GM21717 (cell line): Measurements from ENCODE around the gene GDPD4.

Experiments
- ATAC-seq: cut with Tn5 transposase; IDR thresholded peaks from one replicate; pipeline ENCODE4 v1.9.1; 2021; ENCODE audit warnings: mild to moderate bottlenecking, moderate library complexity; ENCODE audit not compliant: unreplicated experiment

The GDPD4 gene

DNA sequence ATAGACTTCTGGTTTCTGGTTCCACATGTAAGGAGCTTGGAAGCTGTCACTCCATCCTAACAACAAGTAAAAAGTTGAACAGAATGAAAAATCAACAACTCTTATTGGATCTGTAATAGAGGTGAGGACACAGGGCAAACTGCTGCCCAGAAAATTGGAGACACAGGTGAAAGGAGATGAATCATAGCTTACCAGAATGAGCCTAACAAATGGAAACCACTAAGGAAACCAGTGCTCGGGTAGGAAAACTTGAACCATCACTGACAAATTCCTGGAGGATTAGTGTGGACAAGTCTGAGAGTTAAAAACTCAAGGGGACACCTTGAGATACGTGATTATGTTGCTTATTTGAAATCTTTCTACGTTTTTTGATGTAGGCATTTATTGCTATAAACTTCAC lies 52.1 kb downstream of the GDPD4 start:
- ATAC-seq: no peak

DNA sequence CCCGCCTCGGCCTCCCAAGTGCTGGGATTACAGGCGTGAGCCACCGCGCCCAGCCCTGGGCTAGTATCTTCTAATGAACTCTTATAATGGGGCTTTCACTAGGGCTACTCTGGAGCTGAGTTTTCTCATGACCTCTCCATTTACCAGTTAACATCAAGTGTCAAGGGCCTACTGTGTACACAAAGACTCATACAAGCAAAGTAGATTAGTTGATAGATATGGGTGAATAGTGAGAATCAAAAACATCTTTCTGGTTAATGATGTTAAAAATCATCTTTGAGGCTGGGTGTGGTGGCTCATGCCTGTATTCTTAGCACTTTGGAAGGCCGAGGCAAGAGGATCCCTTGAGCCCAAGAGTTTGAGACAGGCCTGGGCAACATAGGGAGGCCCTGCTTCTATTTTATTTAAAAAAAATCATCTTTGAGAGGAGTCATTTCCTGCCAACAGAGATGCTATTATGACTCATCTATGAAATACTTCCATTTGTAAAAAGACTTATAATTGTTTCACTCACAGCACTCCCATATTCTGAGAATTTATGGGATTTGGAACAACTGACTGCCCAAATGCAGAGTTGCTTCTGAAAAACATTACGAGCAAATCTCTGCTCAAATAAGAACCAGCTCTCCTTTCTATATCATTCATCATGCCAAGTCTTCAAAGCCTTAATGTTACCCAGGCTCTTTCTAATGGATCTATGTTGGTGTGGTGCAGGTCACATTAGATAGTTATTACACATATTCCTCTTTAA lies 57.0 kb downstream of the GDPD4 start:
- ATAC-seq: no peak

DNA sequence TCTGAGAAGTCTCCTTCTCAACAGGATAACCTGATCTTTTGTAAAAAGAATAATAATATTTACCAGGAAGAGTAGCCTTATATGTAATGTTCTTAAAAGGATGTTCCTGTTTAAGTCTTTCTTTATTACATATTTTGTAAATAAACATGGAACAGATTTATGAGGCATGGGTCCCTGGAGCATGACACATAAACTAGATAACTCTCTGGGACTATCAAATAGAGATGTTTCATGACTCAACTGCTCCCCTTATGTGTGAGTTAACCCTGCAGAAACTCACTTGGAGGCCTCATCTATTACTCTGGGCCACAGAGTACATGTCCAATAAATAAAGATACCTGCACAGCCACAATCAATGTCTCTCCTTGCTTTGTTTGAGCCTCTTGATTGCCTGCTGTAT lies 64.6 kb downstream of the GDPD4 start:
- no peak for ATAC-seq

DNA sequence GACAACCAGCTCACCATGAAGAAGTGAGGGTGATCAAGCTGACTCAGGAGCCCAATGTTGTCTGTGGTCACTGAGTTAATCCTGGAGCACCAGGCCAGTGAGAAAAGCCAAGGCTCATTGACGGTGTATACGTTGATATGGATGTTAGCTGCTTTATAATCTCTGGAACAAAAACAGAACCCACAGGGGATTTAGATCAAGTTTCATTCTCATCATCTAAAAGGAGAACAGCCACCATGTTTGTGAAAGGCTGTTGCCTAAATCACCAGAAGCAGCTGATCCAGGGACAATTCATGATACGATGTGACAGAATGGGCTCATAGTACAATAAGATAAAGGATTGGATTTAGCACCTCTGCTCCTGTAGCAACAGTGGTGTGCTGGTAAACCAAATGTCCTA lies 68.5 kb downstream of the GDPD4 start:
- no peak for ATAC-seq

DNA sequence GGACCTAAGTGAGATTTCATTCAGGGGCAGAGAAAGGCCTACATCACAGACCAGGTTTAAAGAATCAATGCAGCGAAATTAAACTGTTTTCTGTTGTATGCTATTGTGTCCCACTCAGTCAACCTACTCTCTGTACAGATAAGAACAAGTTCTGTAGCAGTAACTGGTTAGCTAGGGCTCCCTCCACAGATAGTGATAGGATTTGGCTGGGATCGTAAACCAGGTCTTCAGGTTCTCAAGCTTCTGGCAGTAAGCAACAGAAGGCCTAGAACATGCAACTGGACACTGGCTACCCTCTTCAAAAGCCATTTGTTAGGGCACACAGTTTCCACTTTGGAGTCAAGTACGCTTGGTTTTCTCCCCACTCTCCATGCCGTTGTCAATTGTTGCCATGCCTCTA lies 69.2 kb downstream of the GDPD4 start:
- ATAC-seq: no peak

DNA sequence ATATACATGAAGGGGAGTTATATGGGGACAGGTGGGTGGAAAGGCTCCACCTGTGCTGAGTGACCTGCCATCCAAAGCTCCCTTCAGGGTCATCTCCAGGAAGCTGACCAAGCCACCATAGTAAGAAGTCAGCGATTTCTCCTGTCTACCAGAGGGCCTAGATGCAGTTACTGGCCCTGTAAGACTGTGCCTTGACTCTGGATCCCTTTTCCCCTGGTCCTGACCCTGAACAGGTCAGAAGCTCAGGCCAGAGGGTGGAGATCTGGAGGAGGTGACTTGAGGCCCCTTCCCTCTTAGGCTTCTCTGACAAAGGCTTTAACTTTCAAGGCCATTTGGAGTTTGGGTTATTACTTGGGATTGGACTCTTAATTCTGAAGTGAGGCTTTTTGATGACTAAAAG lies 69.7 kb downstream of the GDPD4 start:
- ATAC-seq: no peak

DNA sequence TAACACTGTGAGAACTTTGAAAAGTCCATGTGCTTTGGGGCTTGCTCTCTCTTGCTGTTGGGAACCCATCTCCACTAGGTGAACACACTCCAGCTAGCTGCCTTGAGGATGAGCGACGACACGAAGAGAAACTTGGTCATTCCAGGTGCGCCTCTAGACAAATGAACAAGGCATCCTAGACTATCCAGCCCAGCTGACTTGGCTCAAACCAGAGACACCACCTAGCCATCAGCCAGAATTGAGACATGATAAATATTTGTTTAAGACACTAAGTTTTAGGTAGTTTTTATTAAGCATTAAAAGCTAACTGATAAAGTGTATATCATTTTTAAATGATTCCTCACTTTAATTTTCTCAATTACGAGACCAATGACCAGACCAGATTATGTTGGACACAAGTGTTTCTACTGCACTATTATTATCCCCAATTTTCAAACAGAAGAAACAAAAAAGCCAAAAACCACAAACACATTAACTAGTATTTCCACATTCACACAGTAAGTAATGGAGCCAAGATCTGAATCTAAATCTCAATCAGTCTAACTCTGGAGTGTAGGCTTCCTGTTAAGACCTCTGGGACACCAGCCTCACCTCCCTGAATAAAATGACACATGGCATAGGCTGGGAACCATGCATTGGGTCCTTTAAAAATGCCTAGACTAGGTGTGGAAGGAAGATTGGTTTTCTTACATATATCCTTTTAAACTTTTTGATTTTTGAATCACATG lies 70.4 kb downstream of the GDPD4 start:
- no peak for ATAC-seq

DNA sequence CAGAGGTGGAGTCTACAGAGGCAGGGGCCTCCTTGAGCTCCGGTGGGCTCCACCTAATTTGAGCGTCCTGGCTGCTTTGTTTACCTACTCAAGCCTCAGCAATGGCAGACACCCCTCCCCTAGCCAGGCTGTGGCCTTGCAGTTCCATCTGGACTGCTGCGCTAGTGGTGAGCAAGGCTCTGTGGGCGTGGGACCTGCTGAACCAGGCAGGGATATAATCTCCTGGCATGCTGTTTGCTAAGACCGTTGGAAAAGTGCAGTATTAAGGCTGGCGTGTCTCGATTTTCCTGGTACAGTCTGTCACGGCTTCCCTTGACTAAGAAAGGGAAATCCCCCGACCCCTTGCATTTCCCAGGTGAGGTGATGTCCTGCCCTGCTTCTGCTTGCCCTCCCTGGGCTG lies 77.7 kb downstream of the GDPD4 start:
- no peak for ATAC-seq

DNA sequence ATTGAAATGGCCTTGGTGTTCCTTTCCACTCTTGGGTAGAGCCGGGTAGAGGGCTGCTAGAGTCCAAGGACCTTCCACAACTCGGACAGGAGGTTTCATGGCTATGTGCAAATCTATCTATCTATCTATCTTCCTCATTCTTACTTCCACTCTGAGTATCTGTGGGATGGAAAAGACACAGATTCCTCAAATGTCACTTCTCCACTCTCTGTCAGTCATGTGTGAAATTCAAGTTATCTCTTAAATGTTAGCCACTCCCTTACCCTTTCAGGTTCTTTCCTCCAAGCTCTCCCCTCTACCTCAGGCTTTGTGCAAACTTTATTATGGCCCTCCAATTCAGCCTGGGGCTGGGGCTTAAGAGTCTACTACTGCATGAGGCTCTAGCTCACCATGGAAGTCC lies 84.3 kb downstream of the GDPD4 start:
- no peak for ATAC-seq

DNA sequence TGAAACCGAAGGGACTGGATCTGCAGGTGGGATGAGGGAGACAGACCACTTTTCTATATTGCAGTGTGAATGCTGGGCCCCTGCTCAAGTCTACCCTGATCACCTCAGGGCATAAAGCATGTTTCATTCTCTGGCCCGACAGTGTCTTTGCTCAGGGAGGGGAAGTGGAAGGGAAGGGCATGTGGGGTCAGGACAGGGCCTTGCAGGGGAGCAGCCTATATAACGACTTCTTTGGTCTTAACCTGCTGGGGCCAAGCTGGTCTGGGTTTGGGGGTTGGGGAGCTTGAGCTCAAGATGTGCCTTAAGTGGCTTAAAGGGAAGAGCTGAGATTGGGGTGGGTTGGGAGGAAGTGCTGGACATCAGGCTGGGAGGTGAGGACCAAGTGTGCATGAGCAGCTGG lies 86.4 kb downstream of the GDPD4 start:
- no peak for ATAC-seq

DNA sequence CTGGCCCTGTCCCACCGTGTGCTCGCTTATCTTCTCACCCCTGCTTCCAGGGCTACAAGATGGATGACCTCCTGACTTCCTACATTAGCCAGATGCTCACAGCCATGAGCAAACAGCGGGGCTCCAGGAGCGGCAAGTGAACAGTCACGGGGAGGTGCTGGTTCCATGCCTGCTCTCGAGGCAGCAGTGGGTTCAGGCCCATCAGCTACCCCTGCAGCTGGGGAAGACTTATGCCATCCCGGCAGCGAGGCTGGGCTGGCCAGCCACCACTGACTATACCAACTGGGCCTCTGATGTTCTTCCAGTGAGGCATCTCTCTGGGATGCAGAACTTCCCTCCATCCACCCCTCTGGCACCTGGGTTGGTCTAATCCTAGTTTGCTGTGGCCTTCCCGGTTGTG lies 86.9 kb downstream of the GDPD4 start:
- no peak for ATAC-seq

DNA sequence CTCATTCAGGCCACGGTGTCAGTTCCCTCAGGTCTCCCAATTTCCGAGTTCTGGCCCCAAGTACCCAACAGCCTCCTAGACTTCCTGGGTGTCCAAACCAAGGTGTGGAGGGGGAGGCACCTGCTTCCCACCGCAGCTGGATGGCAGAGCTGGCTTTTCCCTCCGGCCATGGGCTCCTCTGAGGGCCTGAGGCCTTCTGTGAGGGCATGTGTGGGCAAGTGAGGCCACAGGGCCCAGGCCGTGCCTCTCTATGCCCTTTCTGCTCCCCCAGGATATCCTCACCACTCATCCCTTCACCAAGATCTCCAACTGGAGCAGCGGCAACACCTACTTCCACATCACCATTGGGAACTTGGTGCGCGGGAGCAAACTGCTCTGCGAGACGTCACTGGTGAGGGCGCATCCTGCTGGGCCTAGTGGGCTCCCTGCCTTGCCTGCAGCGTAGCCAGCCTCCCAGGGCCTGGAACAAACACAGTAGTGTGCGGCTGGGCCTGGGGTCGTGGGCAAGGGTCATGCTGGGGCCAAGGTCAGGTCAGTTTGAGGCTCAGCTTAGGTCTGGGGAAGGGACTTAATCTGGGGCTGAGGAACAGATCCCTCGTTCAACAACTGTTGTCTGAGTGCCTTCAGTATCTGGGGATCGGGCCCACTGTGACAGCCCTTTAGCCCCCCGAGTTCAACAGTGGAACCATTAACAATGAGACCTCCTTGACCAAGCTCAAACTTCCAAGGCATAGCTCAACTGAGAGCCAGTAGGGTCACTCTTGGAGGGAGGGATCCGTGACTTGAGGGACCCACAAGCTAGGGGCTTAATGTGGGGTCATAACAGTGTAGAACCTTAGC lies 87.7 kb downstream of the GDPD4 start:
- no peak for ATAC-seq

DNA sequence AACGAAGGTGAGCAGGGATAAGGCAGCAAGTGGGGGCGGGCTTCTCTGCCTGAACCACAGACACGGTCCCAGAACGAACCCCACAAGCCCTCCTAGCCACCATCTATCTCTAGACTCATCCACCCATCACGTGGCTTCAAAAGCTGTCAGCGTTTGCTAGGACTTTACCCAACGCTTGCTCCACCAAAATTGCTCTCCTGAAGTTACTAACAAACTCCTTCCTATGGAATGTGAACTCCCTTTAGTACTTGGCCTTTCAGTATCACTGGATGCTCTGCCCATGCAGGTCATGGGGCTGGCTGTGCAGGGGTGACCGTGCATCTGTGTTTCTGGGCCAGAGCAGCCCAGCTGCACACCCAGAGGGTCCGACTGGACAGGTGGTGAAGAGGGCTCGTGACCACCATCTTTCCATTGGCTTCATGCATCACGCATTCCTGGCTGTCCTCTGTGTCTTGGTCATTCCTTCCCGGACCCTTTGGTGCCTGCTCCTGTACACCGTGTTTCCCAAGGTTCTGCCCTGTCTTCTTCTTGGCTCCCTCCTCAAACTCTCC lies 88.4 kb downstream of the GDPD4 start:
- no peak for ATAC-seq

DNA sequence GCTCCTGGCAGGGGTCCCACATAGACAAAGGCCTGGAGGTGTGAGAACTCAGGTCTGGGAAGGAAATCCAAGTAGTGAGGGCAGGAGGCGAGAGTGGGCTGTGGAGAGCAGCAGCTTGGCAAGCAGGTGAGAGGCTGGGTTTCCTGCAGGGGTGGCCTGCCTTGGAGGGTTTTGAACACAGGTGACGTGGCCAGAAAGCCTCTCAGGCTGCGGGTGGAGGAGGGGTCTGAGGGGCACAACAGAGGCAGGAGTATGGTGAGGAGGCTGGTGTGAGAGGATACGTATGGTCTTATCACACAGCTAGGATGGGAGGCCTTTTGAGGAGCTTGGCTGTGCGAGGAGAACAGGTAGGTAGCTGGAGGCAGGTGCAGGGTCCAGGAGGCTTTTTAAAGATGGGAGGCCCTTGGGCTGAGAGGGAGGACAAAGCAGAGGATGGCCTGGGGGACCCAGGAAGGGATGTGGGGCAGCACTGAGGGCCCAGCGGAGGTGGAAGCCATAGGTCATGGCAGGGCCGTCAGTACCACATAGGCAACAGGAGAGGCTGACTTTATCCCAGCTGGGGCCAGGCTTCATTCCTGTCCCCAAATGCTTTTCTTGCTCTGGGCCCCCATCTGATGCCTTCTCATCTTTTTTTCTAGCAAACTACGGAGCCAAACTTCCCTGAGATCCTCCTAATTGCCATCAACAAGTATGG lies 89.0 kb downstream of the GDPD4 start:
- ATAC-seq: no peak

DNA sequence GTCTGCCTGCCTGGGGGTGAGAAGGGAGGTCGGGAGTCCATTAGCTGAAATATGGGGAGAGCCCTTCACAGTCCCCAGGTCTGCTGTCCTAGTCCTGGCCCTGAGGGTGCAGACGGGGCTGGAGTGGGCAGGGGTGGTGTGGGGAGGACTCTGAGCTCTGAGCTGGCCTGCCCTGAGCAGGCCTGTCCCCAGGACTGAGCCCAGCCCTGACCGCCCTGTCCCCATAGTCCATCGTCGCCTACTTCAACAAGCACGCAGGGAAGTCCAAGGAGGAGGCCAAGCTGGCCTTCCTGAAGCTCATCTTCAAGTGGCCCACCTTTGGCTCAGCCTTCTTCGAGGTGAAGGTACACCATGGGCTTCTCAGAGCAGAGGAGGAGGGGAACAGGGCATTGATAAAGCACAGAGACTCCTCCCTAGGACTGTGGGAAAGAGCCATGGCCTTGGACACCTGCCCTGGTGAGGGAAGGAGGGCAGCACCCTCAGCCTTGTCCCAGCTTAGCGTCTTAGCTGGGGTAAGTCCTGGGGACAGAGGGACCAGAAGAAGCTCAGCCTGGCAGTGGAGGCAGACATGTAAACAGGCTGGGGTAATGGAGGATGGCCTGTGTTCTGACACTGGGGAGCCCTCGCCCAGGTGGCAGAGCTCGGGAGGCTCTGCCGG lies 89.8 kb downstream of the GDPD4 start:
- ATAC-seq: no peak

DNA sequence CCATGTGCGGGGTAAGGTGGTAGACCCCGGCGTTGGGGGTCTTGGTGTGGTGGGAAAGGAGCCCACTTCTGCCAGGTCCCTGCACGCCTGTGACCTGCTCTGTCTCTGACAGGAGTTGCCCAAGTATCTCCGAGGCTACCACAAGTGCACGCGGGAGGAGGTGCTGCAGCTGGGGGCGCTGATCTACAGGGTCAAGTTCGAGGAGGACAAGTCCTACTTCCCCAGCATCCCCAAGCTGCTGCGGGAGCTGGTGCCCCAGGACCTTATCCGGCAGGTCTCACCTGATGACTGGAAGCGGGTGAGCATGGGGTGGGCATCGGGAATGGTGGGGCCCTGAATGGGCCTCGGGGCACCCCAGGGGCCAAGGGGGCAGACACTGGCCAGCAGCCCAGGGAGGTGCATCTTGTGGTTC lies 90.4 kb downstream of the GDPD4 start:
- no peak for ATAC-seq

DNA sequence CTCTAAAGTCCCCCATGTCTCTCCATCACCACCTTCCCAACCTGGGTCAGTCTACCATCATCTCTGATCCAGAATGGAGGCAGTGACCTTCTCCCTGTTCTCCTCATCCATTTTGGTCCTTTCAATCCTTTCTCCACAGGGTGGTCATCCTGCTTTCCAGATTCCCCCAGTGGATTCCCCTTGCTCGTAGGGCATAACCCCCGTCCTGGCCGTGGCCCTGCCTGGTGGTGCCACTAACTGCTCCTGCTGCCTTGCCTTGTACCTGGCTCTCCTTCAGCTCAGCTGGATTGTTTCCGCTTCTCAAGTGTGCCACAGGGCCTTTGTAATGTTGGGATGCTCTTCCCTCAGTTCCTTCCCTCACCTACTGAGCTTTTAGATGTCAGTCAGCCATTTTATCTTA lies 91.8 kb downstream of the GDPD4 start:
- ATAC-seq: no peak

DNA sequence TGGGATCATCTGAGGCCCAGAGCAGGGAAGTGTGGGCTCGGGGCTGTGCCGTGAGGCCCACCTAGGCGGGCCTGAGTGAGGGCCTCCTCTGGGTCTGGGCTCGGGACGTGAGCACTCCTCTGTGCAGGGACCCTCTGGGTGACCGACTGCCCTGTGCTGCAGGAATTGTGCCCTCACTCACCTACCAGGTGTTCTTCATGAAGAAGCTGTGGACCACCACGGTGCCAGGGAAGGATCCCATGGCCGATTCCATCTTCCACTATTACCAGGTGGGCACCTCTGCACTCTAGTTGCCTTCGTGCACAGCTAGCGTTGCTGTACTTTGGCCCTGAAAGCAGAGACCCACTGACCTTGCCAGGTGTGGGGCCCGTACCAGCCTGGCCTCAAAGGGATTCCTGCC lies 93.0 kb downstream of the GDPD4 start:
- no peak for ATAC-seq

DNA sequence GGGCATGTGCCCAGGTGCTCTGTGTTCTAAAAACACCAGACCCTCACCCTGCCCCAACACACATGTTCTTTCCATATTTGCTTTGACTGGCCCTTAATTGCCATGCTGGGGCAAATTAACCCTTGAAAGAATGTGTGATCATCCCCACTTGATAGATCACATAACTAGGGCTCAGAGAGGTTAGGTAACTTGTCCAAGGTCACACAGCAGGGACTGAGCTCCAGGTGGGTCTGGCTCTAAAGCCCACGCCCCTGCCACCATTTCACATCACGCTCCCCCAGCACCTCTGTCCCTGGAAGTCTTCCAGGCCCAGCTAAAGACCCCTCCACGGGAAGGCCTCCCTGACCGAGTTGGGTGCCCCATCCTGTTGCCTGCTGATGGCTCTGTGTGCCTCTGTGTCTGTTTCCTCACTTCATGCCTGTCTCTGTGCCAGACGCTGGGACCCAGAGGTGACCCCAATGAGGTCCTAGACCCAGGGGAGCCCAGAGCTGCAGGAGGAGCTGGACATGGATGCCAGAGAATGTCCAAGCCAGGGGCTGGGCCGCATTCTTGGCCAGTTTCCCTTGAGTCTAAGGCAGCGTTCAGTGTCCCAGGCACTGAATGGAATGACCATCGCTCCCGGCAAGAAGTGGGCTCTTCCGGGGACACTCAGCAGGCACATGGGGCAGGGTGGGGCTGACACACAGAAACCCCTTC lies 93.7 kb downstream of the GDPD4 start:
- ATAC-seq: no peak

DNA sequence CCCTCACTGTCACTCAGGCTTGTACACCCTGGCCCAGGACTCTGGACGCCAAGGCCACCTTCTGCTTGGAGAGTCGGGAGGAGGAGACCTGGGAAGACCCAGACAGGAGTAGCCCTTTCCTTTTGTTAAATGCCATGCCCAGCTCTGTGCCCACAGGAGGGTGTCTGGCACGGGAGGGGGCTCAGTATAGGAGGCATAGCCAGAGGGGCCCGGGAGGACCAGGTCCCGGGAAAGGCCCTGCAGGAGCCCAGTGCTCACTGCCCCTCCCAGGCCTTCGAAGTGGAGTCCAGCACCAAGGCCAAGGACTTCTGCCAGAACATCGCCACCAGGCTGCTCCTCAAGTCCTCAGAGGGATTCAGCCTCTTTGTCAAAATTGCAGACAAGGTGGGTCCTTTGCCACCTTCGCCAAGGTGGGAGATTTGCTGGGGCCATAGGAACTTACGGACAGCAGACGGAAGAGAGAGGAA lies 94.4 kb downstream of the GDPD4 start:
- ATAC-seq: no peak
